ENCODE measurements around the gene TNFRSF1B. TPM values are rescaled to one million over a fixed set of nuclear protein-coding genes. Genes with fewer than 3 reads are reported as not detected.

The TNFRSF1B gene
- total and polyA plus RNA-seq, 9 of the 15 experiments (the other 6 are each of a cell fraction or from before 2014, with no cell fraction given), result 8.8 to 91.3 (median 36.0) TPM

- TF ChIP-seq ZNF140 (CRISPR knock-in tag; IDR thresholded peaks at IDR 0.05), result no peak
- no peak for TF ChIP-seq ZEB2 (IDR thresholded peaks at IDR 0.05)
Measured at GRCh38 chr1:12138196-12139168, 28.3 kb upstream of the TNFRSF1B start (continued).

- intact Hi-C loops (cut with micrococcal nuclease), result no loop called here
Measured at GRCh38 chr1:12140016-12140415, 26.8 kb upstream of the TNFRSF1B start.

More at GRCh38 chr1:12140016-12140415, 26.8 kb upstream of the TNFRSF1B start:
- 72% methylated on average over 3 of the region's 4 CpGs for WGBS (ENCODE audit: insufficient coverage, low coverage, missing lambda C conversion rate)
- BruUV-seq (replicated peaks), result no TSS peak
- Histone ChIP-seq H3K27ac (ENCODE audit: extremely low read depth, low read depth, low read length) (no peak overlapping the region), H3K9ac (ENCODE audit: insufficient read depth in 1 of 2, low read depth in 2 of 2, low read length in 2 of 2) (peak overlapping the region in 1 of 2 experiments; percentile 10; a peak in 1 of 4 replicates), H3K27me3 (ENCODE audit: control insufficient read depth in 2 of 2, insufficient read depth in 2 of 2, low read length in 2 of 2) (no peaks in the 10 kb centered on the region), H3K4me2 (ENCODE audit: insufficient read depth, low read length) (no peak overlapping the region), H3K9me3 (replicated peaks; ENCODE audit: control insufficient read depth, insufficient read depth, low read depth, low read length) (no peaks in the 10 kb centered on the region), H3K79me2 (ENCODE audit: control insufficient read depth, insufficient read depth, low read length) (no peaks in the 10 kb centered on the region), H3K9me1 (ENCODE audit: control insufficient read depth, insufficient read depth, low read length) (no peaks in the 10 kb centered on the region), H3K36me3 (ENCODE audit: control insufficient read depth, insufficient read depth, low read length) (peaks cover 34% of the 10 kb centered on the region; the same call in 1 of the 3 replicates), H2AFZ (ENCODE audit: low read depth, low read length) (no peak overlapping the region), H3K4me3 (no peak overlapping the region), H3K4me1 (replicated peaks in 1 of 2; ENCODE audit: control insufficient read depth in 2 of 2, insufficient read depth in 2 of 2, low read length in 2 of 2) (peaks cover 10 to 40% of the 10 kb centered on the region in 2 experiments), H4K20me1 (replicated peaks; ENCODE audit: control insufficient read depth, insufficient read depth, low read length) (no peaks in the 10 kb centered on the region)
- ATAC-seq, result no peak
- no peak for DNase-seq (ENCODE audit: extremely low read depth in 1 of 4, low spot score in 3 of 4)
- TF ChIP-seq ZNF224 (CRISPR knock-in tag; IDR thresholded peaks at IDR 0.05) (no peak), STAT5B (CRISPR knock-in tag; IDR thresholded peaks at IDR 0.05) (no peak), ZNF586 (CRISPR knock-in tag; conservative IDR thresholded peaks at IDR 0.05) (no peak), SNRNP70 (optimal IDR thresholded peaks at IDR 0.05; ENCODE audit: low read depth, low read length) (no peak), TEAD4 (IDR thresholded peaks at IDR 0.05; ENCODE audit: low read length) (no peak), TEAD4 (CRISPR knock-in tag; IDR thresholded peaks at IDR 0.05; ENCODE audit: borderline replicate concordance) (no peak), THAP7 (CRISPR knock-in tag; IDR thresholded peaks at IDR 0.05) (no peak), KDM2B (CRISPR knock-in tag; IDR thresholded peaks at IDR 0.05) (no peak), HCFC1 (IDR thresholded peaks at IDR 0.05; ENCODE audit: low read depth, low read length) (no peak), ZBTB9 (CRISPR knock-in tag; IDR thresholded peaks at IDR 0.05) (no peak), HOXB6 (CRISPR knock-in tag; IDR thresholded peaks at IDR 0.05; ENCODE audit: borderline replicate concordance) (no peak), SIN3B (IDR thresholded peaks at IDR 0.05; ENCODE audit: low read depth) (no peak)
- in situ Hi-C loops (cut with MboI), result no loop called here
- ChIA-PET CTCF (ENCODE audit: low intra/inter-chr PET ratio) (no interaction called here), POLR2A (interaction anchor here (0.9 to 2.0 kb wide), 4 partner anchors 10 to 232 kb away, joined by 3 to 7 read pairs (median 3); no protein-coding TSS in a partner anchor)
- no peak for FAIRE-seq
